ENCODE data around the gene PDCD1LG2. TPM values are rescaled to one million over a fixed set of nuclear protein-coding genes. Genes with fewer than 3 reads are reported as not detected.

PDCD1LG2 gene
- total RNA-seq, 1 experiment from 2014 or later, result not detected

DNA sequence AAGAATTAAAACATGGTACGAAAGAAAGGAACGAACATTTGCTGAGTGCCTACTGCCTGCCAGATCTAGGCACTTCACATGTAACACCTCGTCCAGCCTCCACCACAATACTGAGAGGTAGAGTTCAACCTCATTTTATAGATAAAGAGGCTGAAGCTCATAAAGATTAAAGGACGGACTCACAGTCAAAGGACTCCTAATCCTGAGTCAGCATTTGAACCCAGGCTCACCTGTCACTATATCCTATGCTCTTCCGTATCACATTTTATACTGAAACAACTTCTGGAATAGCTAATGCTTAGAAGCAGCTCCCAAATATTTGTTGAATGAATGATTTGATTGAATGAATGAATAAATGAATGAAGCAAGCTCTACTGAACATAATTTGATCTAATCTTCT, 22.5 kb downstream of the PDCD1LG2 start:
- Histone ChIP-seq H3K9me3 (ENCODE audit: control insufficient read depth, low read depth, low read length) (no peaks in the 10 kb centered on the region), H3K23ac (ENCODE audit: insufficient read length, low read depth, low read length) (no peak overlapping the region), H3K4ac (ENCODE audit: low read depth, low read length) (no peak overlapping the region), H3K79me1 (ENCODE audit: insufficient read depth, low read depth, low read length, poor library complexity, severe bottlenecking) (no peaks in the 10 kb centered on the region), H3K27ac (ENCODE audit: insufficient read length, low read depth, low read length) (no peak overlapping the region), H3K56ac (ENCODE audit: insufficient read length, low read depth, low read length) (no peak overlapping the region), H2BK15ac (ENCODE audit: low read depth, low read length) (no peak overlapping the region), H2AFZ (ENCODE audit: low read length) (no peak overlapping the region), H3T11ph (ENCODE audit: low read length) (no peak overlapping the region), H3K14ac (ENCODE audit: insufficient read depth, low read length) (no peak overlapping the region), H3K23me2 (ENCODE audit: insufficient read length, low read depth, low read length, poor library complexity, severe bottlenecking) (no peaks in the 10 kb centered on the region), H3K79me2 (ENCODE audit: insufficient read depth, low read length) (no peaks in the 10 kb centered on the region), H2BK120ac (ENCODE audit: low read depth, low read length, poor library complexity, severe bottlenecking) (no peak overlapping the region), H4K5ac (ENCODE audit: insufficient read length, low read depth, low read length) (no peak overlapping the region), H2BK5ac (ENCODE audit: insufficient read length, low read length) (no peak overlapping the region), H4K91ac (ENCODE audit: insufficient read length, low read depth, low read length) (no peak overlapping the region), H4K20me1 (ENCODE audit: control insufficient read depth, insufficient read depth, insufficient read length) (no peaks in the 10 kb centered on the region), H3K9ac (ENCODE audit: extremely low read depth, insufficient read length, low read length) (no peak overlapping the region), H2BK20ac (ENCODE audit: low read depth, low read length, poor library complexity, severe bottlenecking) (no peak overlapping the region), H3K18ac (ENCODE audit: insufficient read length, low read depth, low read length) (no peak overlapping the region), H2BK12ac (ENCODE audit: insufficient read length, low read depth, low read length) (no peak overlapping the region), H4K8ac (replicated peaks; ENCODE audit: insufficient read length, low read depth, low read length) (no peak overlapping the region), H3K4me2 (ENCODE audit: insufficient read depth, insufficient read length, low read length) (no peak overlapping the region), H3K4me1 (ENCODE audit: insufficient read depth, low read length) (peaks cover 2% of the 10 kb centered on the region), H3K27me3 (ENCODE audit: insufficient read depth, low read length) (no peaks in the 10 kb centered on the region), H2AK5ac (ENCODE audit: insufficient read length, low read length) (no peak overlapping the region)
- Mint-ChIP-seq H3K27ac (no peak overlapping the region), H3K27me3 (ENCODE audit: low read depth) (no peaks in the 10 kb centered on the region), H3K4me3 (no peak overlapping the region), H3K4me1 (peaks cover 9 to 11% of the 10 kb centered on the region in 2 experiments), H3K9me3 (no peaks in the 10 kb centered on the region), H3K36me3 (ENCODE audit: insufficient read depth in 1 of 3, low read depth in 3 of 3) (no peaks in the 10 kb centered on the region)
- WGBS (ENCODE audit: extremely low coverage, insufficient read length, low lambda C conversion rate), result no CpG with 5 or more reads among the region's 5 CpGs
- TF ChIP-seq, protein P1, sequence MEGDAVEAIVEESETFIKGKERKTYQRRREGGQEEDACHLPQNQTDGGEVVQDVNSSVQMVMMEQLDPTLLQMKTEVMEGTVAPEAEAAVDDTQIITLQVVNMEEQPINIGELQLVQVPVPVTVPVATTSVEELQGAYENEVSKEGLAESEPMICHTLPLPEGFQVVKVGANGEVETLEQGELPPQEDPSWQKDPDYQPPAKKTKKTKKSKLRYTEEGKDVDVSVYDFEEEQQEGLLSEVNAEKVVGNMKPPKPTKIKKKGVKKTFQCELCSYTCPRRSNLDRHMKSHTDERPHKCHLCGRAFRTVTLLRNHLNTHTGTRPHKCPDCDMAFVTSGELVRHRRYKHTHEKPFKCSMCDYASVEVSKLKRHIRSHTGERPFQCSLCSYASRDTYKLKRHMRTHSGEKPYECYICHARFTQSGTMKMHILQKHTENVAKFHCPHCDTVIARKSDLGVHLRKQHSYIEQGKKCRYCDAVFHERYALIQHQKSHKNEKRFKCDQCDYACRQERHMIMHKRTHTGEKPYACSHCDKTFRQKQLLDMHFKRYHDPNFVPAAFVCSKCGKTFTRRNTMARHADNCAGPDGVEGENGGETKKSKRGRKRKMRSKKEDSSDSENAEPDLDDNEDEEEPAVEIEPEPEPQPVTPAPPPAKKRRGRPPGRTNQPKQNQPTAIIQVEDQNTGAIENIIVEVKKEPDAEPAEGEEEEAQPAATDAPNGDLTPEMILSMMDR (conservative IDR thresholded peaks at IDR 0.05), result no peak
- DNase-seq, result no peak
